ENCODE data around the gene ZBTB3.
"Not testable (repeated sequence)": the region's sequence is repeated elsewhere in the genome, so short reads cannot be mapped to it uniquely, and the experiment has no call there.

Gene ZBTB3

GRCh38 chr11:62752177-62752785 is 1.7 kb downstream of the ZBTB3 start:
- ChIA-PET POLR2A (interaction anchor here (0.5 to 2.6 kb wide), 4 partner anchors 9 to 159 kb away, joined by 3 to 28 read pairs (median 6); partner anchors contain the start of gene POLR2G), CTCF (interaction anchor here (0.8 to 2.1 kb wide), 4 partner anchors 17 to 132 kb away, joined by 3 to 11 read pairs (median 4); no protein-coding TSS in a partner anchor)
- Histone ChIP-seq H3K36me3 (ENCODE audit: control insufficient read depth in 2 of 2, insufficient read depth in 1 of 2, low read length in 2 of 2) (peaks cover 0 to 18% of the 10 kb centered on the region in 2 experiments; a peak in 2 of 3 replicates), H3K27ac (ENCODE audit: extremely low read depth, low read depth, low read length) (no peak overlapping the region), H3K4me1 (ENCODE audit: control insufficient read depth, insufficient read depth, low read length) (no peaks in the 10 kb centered on the region), H3K4me3 (ENCODE audit: low read depth, low read length) (no peak overlapping the region), H3K9me3 (ENCODE audit: control insufficient read depth, insufficient read depth, low read depth, low read length) (no peaks in the 10 kb centered on the region)
- TF ChIP-seq ZNF184 (tag by site-specific recombination; IDR thresholded peaks at IDR 0.05) (no peak), ZNF791 (tag by site-specific recombination; IDR thresholded peaks at IDR 0.05) (no peak), ZNF148 (tag by site-specific recombination; IDR thresholded peaks at IDR 0.05; ENCODE audit: borderline replicate concordance) (no peak), ZNF621 (tag by site-specific recombination; IDR thresholded peaks at IDR 0.05) (no peak)
- TF ChIP-seq, protein P1, sequence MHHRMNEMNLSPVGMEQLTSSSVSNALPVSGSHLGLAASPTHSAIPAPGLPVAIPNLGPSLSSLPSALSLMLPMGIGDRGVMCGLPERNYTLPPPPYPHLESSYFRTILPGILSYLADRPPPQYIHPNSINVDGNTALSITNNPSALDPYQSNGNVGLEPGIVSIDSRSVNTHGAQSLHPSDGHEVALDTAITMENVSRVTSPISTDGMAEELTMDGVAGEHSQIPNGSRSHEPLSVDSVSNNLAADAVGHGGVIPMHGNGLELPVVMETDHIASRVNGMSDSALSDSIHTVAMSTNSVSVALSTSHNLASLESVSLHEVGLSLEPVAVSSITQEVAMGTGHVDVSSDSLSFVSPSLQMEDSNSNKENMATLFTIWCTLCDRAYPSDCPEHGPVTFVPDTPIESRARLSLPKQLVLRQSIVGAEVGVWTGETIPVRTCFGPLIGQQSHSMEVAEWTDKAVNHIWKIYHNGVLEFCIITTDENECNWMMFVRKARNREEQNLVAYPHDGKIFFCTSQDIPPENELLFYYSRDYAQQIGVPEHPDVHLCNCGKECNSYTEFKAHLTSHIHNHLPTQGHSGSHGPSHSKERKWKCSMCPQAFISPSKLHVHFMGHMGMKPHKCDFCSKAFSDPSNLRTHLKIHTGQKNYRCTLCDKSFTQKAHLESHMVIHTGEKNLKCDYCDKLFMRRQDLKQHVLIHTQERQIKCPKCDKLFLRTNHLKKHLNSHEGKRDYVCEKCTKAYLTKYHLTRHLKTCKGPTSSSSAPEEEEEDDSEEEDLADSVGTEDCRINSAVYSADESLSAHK (tag by site-specific recombination; IDR thresholded peaks at IDR 0.05): no peak
- TF ChIP-seq, protein P2, sequence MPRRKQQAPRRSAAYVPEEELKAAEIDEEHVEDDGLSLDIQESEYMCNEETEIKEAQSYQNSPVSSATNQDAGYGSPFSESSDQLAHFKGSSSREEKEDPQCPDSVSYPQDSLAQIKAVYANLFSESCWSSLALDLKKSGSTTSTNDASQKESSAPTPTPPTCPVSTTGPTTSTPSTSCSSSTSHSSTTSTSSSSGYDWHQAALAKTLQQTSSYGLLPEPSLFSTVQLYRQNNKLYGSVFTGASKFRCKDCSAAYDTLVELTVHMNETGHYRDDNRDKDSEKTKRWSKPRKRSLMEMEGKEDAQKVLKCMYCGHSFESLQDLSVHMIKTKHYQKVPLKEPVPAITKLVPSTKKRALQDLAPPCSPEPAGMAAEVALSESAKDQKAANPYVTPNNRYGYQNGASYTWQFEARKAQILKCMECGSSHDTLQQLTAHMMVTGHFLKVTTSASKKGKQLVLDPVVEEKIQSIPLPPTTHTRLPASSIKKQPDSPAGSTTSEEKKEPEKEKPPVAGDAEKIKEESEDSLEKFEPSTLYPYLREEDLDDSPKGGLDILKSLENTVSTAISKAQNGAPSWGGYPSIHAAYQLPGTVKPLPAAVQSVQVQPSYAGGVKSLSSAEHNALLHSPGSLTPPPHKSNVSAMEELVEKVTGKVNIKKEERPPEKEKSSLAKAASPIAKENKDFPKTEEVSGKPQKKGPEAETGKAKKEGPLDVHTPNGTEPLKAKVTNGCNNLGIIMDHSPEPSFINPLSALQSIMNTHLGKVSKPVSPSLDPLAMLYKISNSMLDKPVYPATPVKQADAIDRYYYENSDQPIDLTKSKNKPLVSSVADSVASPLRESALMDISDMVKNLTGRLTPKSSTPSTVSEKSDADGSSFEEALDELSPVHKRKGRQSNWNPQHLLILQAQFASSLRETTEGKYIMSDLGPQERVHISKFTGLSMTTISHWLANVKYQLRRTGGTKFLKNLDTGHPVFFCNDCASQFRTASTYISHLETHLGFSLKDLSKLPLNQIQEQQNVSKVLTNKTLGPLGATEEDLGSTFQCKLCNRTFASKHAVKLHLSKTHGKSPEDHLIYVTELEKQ (tag by site-specific recombination; IDR thresholded peaks at IDR 0.05; ENCODE audit: borderline replicate concordance): no peak
- TF ChIP-seq, protein P3, sequence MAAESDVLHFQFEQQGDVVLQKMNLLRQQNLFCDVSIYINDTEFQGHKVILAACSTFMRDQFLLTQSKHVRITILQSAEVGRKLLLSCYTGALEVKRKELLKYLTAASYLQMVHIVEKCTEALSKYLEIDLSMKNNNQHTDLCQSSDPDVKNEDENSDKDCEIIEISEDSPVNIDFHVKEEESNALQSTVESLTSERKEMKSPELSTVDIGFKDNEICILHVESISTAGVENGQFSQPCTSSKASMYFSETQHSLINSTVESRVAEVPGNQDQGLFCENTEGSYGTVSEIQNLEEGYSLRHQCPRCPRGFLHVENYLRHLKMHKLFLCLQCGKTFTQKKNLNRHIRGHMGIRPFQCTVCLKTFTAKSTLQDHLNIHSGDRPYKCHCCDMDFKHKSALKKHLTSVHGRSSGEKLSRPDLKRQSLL (tag by site-specific recombination; IDR thresholded peaks at IDR 0.05): no peak

DNA sequence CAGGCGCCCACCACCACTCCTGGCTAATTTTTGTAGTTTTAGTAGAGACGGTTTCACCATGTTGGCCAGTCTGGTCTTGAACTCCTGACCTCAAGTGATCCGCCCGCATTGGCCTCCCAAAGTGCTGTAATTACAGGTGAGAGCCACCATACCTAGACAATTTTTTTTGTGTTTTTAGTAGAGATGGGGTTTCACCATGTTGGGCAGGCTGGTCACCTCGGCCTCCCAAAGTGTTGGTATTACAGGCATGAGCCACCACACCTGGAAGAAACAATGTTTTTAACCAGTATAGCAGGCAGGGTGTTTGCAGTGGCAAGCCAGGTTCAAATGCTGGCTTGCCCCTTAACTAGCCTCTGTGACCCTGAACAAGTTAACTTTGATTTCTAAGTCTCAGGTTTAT is 4.0 kb downstream of the ZBTB3 start:
- TF ChIP-seq, protein P4, sequence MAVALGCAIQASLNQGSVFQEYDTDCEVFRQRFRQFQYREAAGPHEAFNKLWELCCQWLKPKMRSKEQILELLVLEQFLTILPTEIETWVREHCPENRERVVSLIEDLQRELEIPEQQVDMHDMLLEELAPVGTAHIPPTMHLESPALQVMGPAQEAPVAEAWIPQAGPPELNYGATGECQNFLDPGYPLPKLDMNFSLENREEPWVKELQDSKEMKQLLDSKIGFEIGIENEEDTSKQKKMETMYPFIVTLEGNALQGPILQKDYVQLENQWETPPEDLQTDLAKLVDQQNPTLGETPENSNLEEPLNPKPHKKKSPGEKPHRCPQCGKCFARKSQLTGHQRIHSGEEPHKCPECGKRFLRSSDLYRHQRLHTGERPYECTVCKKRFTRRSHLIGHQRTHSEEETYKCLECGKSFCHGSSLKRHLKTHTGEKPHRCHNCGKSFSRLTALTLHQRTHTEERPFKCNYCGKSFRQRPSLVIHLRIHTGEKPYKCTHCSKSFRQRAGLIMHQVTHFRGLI (tag by site-specific recombination; IDR thresholded peaks at IDR 0.05): peak; percentile 87
- peaks cover 0 to 18% of the 10 kb centered on the region in 2 experiments; a peak in 2 of 3 replicates for H3K36me3 ChIP-seq (ENCODE audit: control insufficient read depth in 2 of 2, insufficient read depth in 1 of 2, low read length in 2 of 2)
- not testable (repeated sequence) for H3K4me3 ChIP-seq (ENCODE audit: low read depth, low read length); H3K9me3 ChIP-seq (ENCODE audit: control insufficient read depth, insufficient read depth, low read depth, low read length); H3K4me1 ChIP-seq (ENCODE audit: control insufficient read depth, insufficient read depth, low read length); H3K27ac ChIP-seq (ENCODE audit: extremely low read depth, low read depth, low read length)
- ChIA-PET CTCF (interaction anchor here (1.2 kb wide), 1 partner anchor 20 kb away, joined by 3 read pairs; no protein-coding TSS in a partner anchor), POLR2A (interaction anchor here (0.7 kb wide), 2 partner anchors 22 to 418 kb away, joined by 4 to 7 read pairs; partner anchors contain the start of gene TAF6L)

All from HEK293 (cell line).